CD4-positive, alpha-beta T cell (primary cell): ENCODE data around the gene CD9. TPM values are rescaled to one million over a fixed set of nuclear protein-coding genes. Genes with fewer than 3 reads are reported as not detected.

Source experiments
- ATAC-seq: fragments of 200-7000 bp; cut with Tn5 transposase; one replicate; pipeline ENCODE4 v1.10.0; 2022; ENCODE audit warnings: mild to moderate bottlenecking; ENCODE audit not compliant: poor library complexity
- CTCF ChIA-PET: fragments of 350-600 bp; sonication (Branson Sonifier 250); formaldehyde crosslinking; loops from one replicate; lab custom pipeline; 2021; ENCODE audit warnings: antibody characterized with exemption, inconsistent platforms; lab: Charles Lee
- POLR2A ChIA-PET: fragments of 350-600 bp; sonication (Branson Sonifier 250); formaldehyde crosslinking; loops from one replicate; lab custom pipeline; 2021; ENCODE audit warnings: antibody characterized with exemption, inconsistent platforms; lab: Charles Lee
- DNase-seq, 14 experiments: peaks; one replicate each; pipeline ENCODE4 v3.0.0-alpha.2; 2013 to 2020; ENCODE audit warnings: mixed read lengths in 2 of 14
- H3K27ac ChIP-seq, 2 donors: one replicate each; pipeline versions ENCODE4 v1.5.1 to v1.7.0; 2013; ENCODE audit warnings: low read length in 2 of 2, low read depth in 1 of 2, mild to moderate bottlenecking in 1 of 2
- H3K27me3 ChIP-seq, 2 experiments: 1 replicate in 1 of 2; 2 replicates in 1 of 2; pipeline versions ENCODE4 v1.6.1 to v1.7.0; 2013; ENCODE audit warnings: low read length in 2 of 2, control low read depth in 1 of 2, mild to moderate bottlenecking in 1 of 2, moderate library complexity in 1 of 2; ENCODE audit not compliant: insufficient read depth in 2 of 2, control insufficient read depth in 1 of 2
- H3K36me3 ChIP-seq: one replicate; pipeline ENCODE4 v1.6.1; 2013; ENCODE audit warnings: low read length, control low read depth; ENCODE audit not compliant: insufficient read depth
- H3K4me1 ChIP-seq: one replicate; pipeline ENCODE4 v1.6.1; 2013; ENCODE audit warnings: low read length, control low read depth; ENCODE audit not compliant: insufficient read depth
- H3K4me3 ChIP-seq: one replicate; pipeline ENCODE4 v1.5.1; 2013; ENCODE audit warnings: mild to moderate bottlenecking, low read length, moderate library complexity
- H3K9me3 ChIP-seq, 2 experiments: 1 replicate in 1 of 2; 2 replicates in 1 of 2; pipeline versions ENCODE4 v1.6.1 to v1.7.0; 2013; ENCODE audit warnings: low read length in 2 of 2, mild to moderate bottlenecking in 2 of 2, control low read depth in 1 of 2, moderate library complexity in 1 of 2; ENCODE audit not compliant: control insufficient read depth in 1 of 2, insufficient read depth in 1 of 2
- H3K27ac Mint-ChIP-seq: one replicate; pipeline ENCODE4 v1.8.0; 2020; ENCODE audit warnings: mixed read lengths
- H3K27me3 Mint-ChIP-seq: one replicate; pipeline ENCODE4 v1.8.0; 2021; ENCODE audit warnings: mixed read lengths
- H3K36me3 Mint-ChIP-seq: one replicate; pipeline ENCODE4 v1.8.0; 2021; ENCODE audit warnings: low read depth, mixed read lengths
- H3K4me1 Mint-ChIP-seq: one replicate; pipeline ENCODE4 v1.8.0; 2021; ENCODE audit warnings: low read depth, mixed read lengths
- H3K4me3 Mint-ChIP-seq: one replicate; pipeline ENCODE4 v1.8.0; 2020; ENCODE audit warnings: mild to moderate bottlenecking, mixed read lengths
- H3K9me3 Mint-ChIP-seq: one replicate; pipeline ENCODE4 v1.8.0; 2020; ENCODE audit warnings: mixed read lengths
- intact Hi-C, 2 experiments: fragments of 100-400 bp; cut with DNase I in 1 of 2; cut with micrococcal nuclease in 1 of 2; formaldehyde crosslinking; loops; one replicate each; pipeline versions ENCODE4 v1.15.1 to v1.9.0; 2023 to 2025; cut with DNase I, micrococcal nuclease
- total RNA-seq, 174 experiments: library from RNA in 2 of 174; stranded (reverse) in 2 of 174; gene quantifications; one replicate each; pipeline ENCODE4 v1.2.3 and lab custom pipeline; 2021 to 2026
- TF ChIP-seq, protein P1 (sequence below): fragments of 200-600 bp; IDR thresholded peaks from one replicate; pipeline ENCODE4 v1.8.0; 2022; ENCODE audit warnings: antibody characterized with exemption, mild to moderate bottlenecking

The CD9 gene
- total RNA-seq, 2 experiments from 2014 or later: 0.36 to 0.66 TPM

GRCh38 chr12:6236641-6236940, 36.4 kb downstream of the CD9 start:
- ATAC-seq: no peak
- H3K27ac ChIP-seq: no peak overlapping the region
- DNase-seq: no peak
- H3K27ac Mint-ChIP-seq: no peak overlapping the region
- H3K9me3 Mint-ChIP-seq: no peaks in the 10 kb centered on the region
- no peaks in the 10 kb centered on the region for H3K36me3 ChIP-seq
- no peaks in the 10 kb centered on the region for H3K27me3 ChIP-seq
- intact Hi-C loops: no loop called here
- POLR2A ChIA-PET: no interaction called here
- peaks cover 11% of the 10 kb centered on the region for H3K4me1 ChIP-seq
- no peak overlapping the region for H3K4me3 ChIP-seq
- no peaks in the 10 kb centered on the region for H3K36me3 Mint-ChIP-seq
- no peak overlapping the region for H3K4me3 Mint-ChIP-seq
- H3K9me3 ChIP-seq: no peaks in the 10 kb centered on the region
- peaks cover 25% of the 10 kb centered on the region for H3K4me1 Mint-ChIP-seq
- H3K27me3 Mint-ChIP-seq: no peaks in the 10 kb centered on the region
- TF ChIP-seq, protein P1, sequence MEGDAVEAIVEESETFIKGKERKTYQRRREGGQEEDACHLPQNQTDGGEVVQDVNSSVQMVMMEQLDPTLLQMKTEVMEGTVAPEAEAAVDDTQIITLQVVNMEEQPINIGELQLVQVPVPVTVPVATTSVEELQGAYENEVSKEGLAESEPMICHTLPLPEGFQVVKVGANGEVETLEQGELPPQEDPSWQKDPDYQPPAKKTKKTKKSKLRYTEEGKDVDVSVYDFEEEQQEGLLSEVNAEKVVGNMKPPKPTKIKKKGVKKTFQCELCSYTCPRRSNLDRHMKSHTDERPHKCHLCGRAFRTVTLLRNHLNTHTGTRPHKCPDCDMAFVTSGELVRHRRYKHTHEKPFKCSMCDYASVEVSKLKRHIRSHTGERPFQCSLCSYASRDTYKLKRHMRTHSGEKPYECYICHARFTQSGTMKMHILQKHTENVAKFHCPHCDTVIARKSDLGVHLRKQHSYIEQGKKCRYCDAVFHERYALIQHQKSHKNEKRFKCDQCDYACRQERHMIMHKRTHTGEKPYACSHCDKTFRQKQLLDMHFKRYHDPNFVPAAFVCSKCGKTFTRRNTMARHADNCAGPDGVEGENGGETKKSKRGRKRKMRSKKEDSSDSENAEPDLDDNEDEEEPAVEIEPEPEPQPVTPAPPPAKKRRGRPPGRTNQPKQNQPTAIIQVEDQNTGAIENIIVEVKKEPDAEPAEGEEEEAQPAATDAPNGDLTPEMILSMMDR: no peak
- CTCF ChIA-PET: no interaction called here

DNA sequence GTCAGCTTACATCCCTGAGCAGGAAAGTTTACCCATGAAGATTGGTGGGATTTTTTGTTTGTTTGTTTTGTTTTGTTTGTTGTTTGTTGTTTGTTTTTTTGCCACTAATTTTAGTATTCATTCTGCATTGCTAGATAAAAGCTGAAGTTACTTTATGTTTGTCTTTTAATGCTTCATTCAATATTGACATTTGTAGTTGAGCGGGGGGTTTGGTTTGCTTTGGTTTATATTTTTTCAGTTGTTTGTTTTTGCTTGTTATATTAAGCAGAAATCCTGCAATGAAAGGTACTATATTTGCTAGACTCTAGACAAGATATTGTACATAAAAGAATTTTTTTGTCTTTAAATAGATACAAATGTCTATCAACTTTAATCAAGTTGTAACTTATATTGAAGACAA, 37.6 kb downstream of the CD9 start:
- intact Hi-C loops: no loop called here
- Mint-ChIP-seq H3K4me3 (no peak overlapping the region), H3K4me1 (peaks cover 14% of the 10 kb centered on the region), H3K9me3 (no peaks in the 10 kb centered on the region), H3K36me3 (no peaks in the 10 kb centered on the region), H3K27ac (no peak overlapping the region), H3K27me3 (no peaks in the 10 kb centered on the region)
- ChIA-PET POLR2A (no interaction called here), CTCF (no interaction called here)
- H3K4me3 ChIP-seq: no peak overlapping the region
- no peak overlapping the region for H3K27ac ChIP-seq
- TF ChIP-seq, protein P1: no peak
- H3K4me1 ChIP-seq: no peaks in the 10 kb centered on the region
- ATAC-seq: no peak
- no peak for DNase-seq
- no peaks in the 10 kb centered on the region for H3K36me3 ChIP-seq
- H3K9me3 ChIP-seq: no peaks in the 10 kb centered on the region
- H3K27me3 ChIP-seq: no peaks in the 10 kb centered on the region

GRCh38 chr12:6238875-6239274, 38.7 kb downstream of the CD9 start:
- ChIA-PET POLR2A (no interaction called here), CTCF (no interaction called here)
- intact Hi-C loops: no loop called here
- no peak overlapping the region for H3K27ac ChIP-seq
- Mint-ChIP-seq H3K36me3 (no peaks in the 10 kb centered on the region), H3K9me3 (no peaks in the 10 kb centered on the region), H3K27ac (no peak overlapping the region), H3K4me1 (peaks cover 3% of the 10 kb centered on the region), H3K27me3 (no peaks in the 10 kb centered on the region), H3K4me3 (no peak overlapping the region)
- H3K36me3 ChIP-seq: no peaks in the 10 kb centered on the region
- H3K9me3 ChIP-seq: no peaks in the 10 kb centered on the region
- TF ChIP-seq, protein P1: no peak
- H3K4me1 ChIP-seq: no peaks in the 10 kb centered on the region
- no peak overlapping the region for H3K4me3 ChIP-seq
- DNase-seq (no peak), ATAC-seq (no peak)
- no peaks in the 10 kb centered on the region for H3K27me3 ChIP-seq
